Small intestine (tissue), 7 donors: ENCODE results near the gene SHISA6. TPM values are rescaled to one million over a fixed set of nuclear protein-coding genes. Genes with fewer than 3 reads are reported as not detected.

ENCODE experiments used
- DNase-seq, 2 donors: peaks; one replicate each; pipeline versions ENCODE4 v3.0.0 to v3.0.0-alpha.2; 2013
- FAIRE-seq: peaks from 2 replicates; lab custom pipeline; 2012; peaks lifted over from hg19 to GRCh38; lab: Jason Lieb, UNC
- H3K27ac ChIP-seq, 3 donors: one replicate each; pipeline ENCODE4 v1.5.1; 2013; ENCODE audit warnings: low read length in 2 of 3, mild to moderate bottlenecking in 2 of 3, control low read depth in 1 of 3, inconsistent platforms in 1 of 3, low read depth in 1 of 3, moderate library complexity in 1 of 3
- H3K27me3 ChIP-seq, 3 donors: one replicate each; pipeline ENCODE4 v1.6.1; 2013; ENCODE audit warnings: low read length in 3 of 3, inconsistent platforms in 1 of 3; ENCODE audit not compliant: control insufficient read depth in 3 of 3, insufficient read depth in 3 of 3
- H3K36me3 ChIP-seq, 3 donors: one replicate each; pipeline ENCODE4 v1.6.1; 2013; ENCODE audit warnings: low read length in 3 of 3, inconsistent platforms in 1 of 3, low read depth in 1 of 3, mild to moderate bottlenecking in 1 of 3, moderate library complexity in 1 of 3; ENCODE audit not compliant: control insufficient read depth in 3 of 3, insufficient read depth in 2 of 3
- H3K4me1 ChIP-seq, 3 donors: one replicate each; pipeline ENCODE4 v1.6.1; 2013; ENCODE audit warnings: low read length in 2 of 3, inconsistent platforms in 1 of 3, low read depth in 1 of 3, mild to moderate bottlenecking in 1 of 3, moderate library complexity in 1 of 3; ENCODE audit not compliant: control insufficient read depth in 3 of 3, insufficient read depth in 2 of 3
- H3K4me3 ChIP-seq, 3 donors: one replicate each; pipeline ENCODE4 v1.5.1; 2013; ENCODE audit warnings: low read length in 3 of 3, control low read depth in 1 of 3, inconsistent platforms in 1 of 3, low read depth in 1 of 3, mild to moderate bottlenecking in 1 of 3, moderate library complexity in 1 of 3
- H3K9me3 ChIP-seq, 2 donors: one replicate each; pipeline ENCODE4 v1.6.1; 2013; ENCODE audit warnings: low read depth in 1 of 2, low read length in 1 of 2; ENCODE audit not compliant: control insufficient read depth in 2 of 2, insufficient read depth in 1 of 2
- WGBS, 3 donors: extraction: QIAGEN DNeasy Blood & Tissue Kit; methylation state at CpG; one replicate each; pipeline ENCODE4 v1.1.7; 2013; 5-methylcytosine and 5-hydroxymethylcytosine counted together
- polyA plus RNA-seq, 4 donors: library from polyadenylated mRNA; stranded (reverse) in 3 of 4; unstranded in 1 of 4; fragments of 200-250 nt in 3 of 4; fragments of 120-200 nt in 1 of 4; gene quantifications; one replicate each; pipeline versions ENCODE4 v1.2.1 to v1.2.3, GENCODE V29; 2013
- donor health status: healthy with polysubstance abuse.
- donor health status: control.
- donor health status: control.
- donor health status: Bipolar disorder and iron deficiency.
- donor health status: healthy.

SHISA6 gene
- polyA plus RNA-seq, 4 donors = 0.04 to 0.24 TPM; not detected in 2

DNA sequence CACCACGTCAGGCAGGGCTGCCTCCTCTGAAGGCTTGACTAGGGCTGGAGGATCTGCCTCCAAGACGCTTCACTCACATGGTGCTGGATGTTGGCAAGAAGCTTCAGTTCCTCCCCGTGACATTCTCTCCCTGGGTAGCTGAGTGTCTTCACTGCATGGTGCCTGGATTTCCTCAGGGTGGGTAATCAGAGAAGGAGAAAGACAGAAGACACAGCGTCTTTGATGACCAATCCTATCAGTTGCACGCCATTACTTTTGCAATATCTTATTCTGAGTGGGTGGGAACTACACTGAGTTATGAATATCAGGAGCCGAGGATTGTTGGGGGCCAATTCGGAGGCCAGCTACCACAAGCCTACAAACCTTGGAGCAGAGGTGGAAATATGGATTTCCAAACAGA, 139.7 kb downstream of the SHISA6 start:
- Histone ChIP-seq H3K27ac (no peak overlapping the region), H3K4me3 (no peak overlapping the region), H3K36me3 (no peaks in the 10 kb centered on the region), H3K27me3 (no peaks in the 10 kb centered on the region), H3K9me3 (no peaks in the 10 kb centered on the region), H3K4me1 (no peaks in the 10 kb centered on the region)
- WGBS, 3 donors = 71 to 81% (median 71%) methylated on average over 7 of the region's 7 CpGs
- FAIRE-seq (no peak), DNase-seq (no peak)

DNA sequence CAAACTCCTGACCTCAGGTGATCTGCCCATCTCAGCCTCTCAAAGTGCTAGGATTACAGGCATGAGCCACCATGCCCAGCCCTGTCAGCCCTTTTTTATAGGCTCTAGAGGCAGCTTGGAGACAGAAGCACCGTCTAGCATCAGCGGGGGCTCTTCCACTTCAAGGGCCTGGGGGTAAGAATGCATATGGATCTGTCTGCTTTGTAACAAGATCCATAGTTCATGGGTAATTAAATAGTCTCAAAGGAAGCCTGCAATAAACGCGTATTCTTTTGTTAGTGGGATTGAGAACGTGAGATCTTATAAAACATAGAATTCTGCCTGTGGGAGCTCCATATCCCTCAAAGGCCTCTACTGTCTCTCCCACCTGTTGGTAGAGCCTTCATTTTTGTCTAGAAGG, 142.1 kb downstream of the SHISA6 start:
- Histone ChIP-seq H3K4me3 (no peak overlapping the region), H3K9me3 (no peaks in the 10 kb centered on the region), H3K36me3 (no peaks in the 10 kb centered on the region), H3K27ac (no peak overlapping the region), H3K4me1 (no peaks in the 10 kb centered on the region), H3K27me3 (no peaks in the 10 kb centered on the region)
- FAIRE-seq (no peak), DNase-seq (no peak)
- WGBS, 3 donors = 80 to 86% (median 85%) methylated on average over 5 of the region's 5 CpGs

DNA sequence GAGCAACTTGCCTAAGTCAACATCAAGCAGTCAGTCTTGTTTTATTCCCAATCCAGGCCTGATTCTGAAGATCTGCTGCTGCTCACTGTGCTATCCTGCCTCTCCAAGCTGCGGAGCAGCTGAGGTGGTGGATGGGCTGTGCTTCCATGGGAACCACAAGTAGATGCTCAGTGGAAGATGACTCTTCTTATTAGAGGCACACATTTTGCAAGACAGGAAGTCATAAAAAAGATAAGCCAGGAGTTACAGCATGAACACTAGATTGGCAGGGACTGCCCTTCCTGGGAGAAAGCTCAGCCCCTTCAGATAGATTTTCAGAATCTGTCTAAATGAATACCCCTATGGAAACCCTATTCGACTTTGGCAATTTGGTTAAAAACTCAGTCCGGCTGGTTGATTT, 143.1 kb downstream of the SHISA6 start:
- DNase-seq = no peak
- WGBS, 3 donors = 79 to 88% (median 79%) methylated on average over 3 of the region's 3 CpGs
- Histone ChIP-seq H3K4me1 (no peaks in the 10 kb centered on the region), H3K27ac (no peak overlapping the region), H3K9me3 (no peaks in the 10 kb centered on the region), H3K27me3 (no peaks in the 10 kb centered on the region), H3K4me3 (no peak overlapping the region), H3K36me3 (no peaks in the 10 kb centered on the region)
- FAIRE-seq = no peak

DNA sequence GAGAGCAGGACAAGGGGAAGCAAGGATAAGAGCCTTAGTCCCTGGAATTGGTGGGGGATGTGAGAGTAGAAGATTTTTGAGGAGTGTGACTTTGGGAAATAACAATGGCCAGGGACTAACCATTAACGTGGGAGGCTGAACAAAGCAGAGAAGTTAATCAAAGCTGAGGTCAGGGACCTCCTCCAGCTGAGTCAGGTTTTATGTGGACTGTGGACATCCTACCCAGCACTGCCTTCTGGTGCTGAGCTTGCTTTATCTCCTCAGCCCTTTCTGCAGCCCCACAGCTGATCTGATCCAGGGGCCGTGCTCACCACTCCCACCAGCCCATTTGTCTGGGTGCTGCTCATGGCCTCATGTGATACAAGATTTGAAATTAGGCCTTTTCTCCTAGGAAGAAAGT, 146.6 kb downstream of the SHISA6 start:
- Histone ChIP-seq H3K36me3 (no peaks in the 10 kb centered on the region), H3K27me3 (no peaks in the 10 kb centered on the region), H3K4me1 (no peaks in the 10 kb centered on the region), H3K9me3 (no peaks in the 10 kb centered on the region), H3K4me3 (no peak overlapping the region), H3K27ac (no peak overlapping the region)
- no peak for FAIRE-seq
- 17 to 39% (median 18%) methylated on average over 2 of the region's 2 CpGs for WGBS, 3 donors
- DNase-seq = peak in 1 of 2 donors; percentile 6

DNA sequence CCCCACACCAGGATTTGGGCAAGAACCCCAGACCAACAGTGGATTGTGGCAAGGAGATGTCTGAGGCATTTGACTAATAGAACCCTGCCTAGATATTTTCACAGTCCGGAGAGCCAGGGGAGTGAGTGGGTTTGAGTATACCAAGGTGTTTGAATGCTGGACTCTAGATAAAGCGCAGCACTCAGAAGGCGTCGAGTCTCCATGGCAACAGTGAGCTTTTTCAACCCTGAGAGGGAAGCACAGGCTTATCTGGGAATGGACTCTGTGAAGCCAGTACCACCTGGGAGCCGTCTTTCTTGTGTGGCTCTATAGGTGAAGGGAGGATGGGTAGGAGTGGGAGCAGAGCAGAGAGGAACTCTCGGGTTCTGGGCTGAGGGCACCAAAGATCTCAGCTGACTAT, 147.0 kb downstream of the SHISA6 start:
- no peaks in the 10 kb centered on the region for H3K9me3 ChIP-seq
- no peak overlapping the region for H3K4me3 ChIP-seq
- peak in 1 of 2 donors; percentile 11 for DNase-seq
- no peaks in the 10 kb centered on the region for H3K36me3 ChIP-seq
- WGBS, 3 donors = 19 to 40% (median 29%) methylated on average over 6 of the region's 6 CpGs
- H3K27me3 ChIP-seq = no peaks in the 10 kb centered on the region
- H3K4me1 ChIP-seq = no peaks in the 10 kb centered on the region
- no peak for FAIRE-seq
- no peak overlapping the region for H3K27ac ChIP-seq

DNA sequence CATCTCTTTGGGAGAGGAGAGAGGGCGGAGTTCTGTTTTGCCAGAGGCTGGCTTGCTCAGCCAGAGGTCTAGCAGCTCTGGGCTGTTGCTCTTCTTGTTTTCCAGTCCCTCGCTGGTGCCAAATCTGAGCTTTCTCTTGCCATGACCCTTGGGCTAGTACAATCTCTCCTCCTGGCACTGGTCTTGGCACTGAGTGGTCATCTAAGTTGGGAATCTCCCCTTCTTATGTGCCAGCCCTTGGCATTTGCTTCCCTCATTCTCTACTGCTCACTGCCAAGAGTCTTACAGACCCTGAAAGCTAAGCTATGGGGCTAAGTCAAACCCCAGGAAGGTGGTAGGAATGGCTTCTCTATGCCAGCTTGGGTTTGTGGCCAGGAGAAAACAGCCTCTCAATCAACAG, 148.6 kb downstream of the SHISA6 start:
- Histone ChIP-seq H3K4me3 (no peak overlapping the region), H3K36me3 (no peaks in the 10 kb centered on the region), H3K27ac (no peak overlapping the region), H3K27me3 (no peaks in the 10 kb centered on the region), H3K4me1 (no peaks in the 10 kb centered on the region), H3K9me3 (no peaks in the 10 kb centered on the region)
- FAIRE-seq (no peak), DNase-seq (no peak)
- 71 to 82% (median 78%) methylated on average over 2 of the region's 2 CpGs for WGBS, 3 donors

DNA sequence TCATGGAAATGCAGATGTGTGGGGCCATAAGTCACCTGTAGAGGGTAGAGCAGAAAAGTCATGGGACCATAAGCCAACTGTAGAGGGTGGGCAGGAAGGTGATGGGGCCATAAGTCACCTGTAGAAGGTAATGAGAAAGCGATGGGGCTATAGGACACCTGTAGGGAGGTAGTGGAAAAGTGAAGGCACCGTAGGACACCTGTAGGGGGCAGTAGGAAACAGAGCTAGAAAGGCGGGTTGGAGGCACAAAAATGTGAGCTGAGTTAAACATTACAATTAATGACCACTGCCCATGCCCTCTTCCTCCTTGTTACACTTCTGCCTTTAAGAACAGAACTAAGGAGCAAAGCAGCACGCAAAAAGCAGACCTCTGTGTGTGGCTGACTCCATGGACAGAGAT, 150.1 kb downstream of the SHISA6 start:
- peak in 1 of 2 donors; percentile 5 for DNase-seq
- no peak for FAIRE-seq
- 34 to 49% (median 36%) methylated on average over 4 of the region's 4 CpGs for whole genome bisulfite sequencing, 3 donors
- Histone ChIP-seq H3K27ac (no peak overlapping the region), H3K4me1 (no peaks in the 10 kb centered on the region), H3K9me3 (no peaks in the 10 kb centered on the region), H3K36me3 (no peaks in the 10 kb centered on the region), H3K4me3 (no peak overlapping the region), H3K27me3 (no peaks in the 10 kb centered on the region)

DNA sequence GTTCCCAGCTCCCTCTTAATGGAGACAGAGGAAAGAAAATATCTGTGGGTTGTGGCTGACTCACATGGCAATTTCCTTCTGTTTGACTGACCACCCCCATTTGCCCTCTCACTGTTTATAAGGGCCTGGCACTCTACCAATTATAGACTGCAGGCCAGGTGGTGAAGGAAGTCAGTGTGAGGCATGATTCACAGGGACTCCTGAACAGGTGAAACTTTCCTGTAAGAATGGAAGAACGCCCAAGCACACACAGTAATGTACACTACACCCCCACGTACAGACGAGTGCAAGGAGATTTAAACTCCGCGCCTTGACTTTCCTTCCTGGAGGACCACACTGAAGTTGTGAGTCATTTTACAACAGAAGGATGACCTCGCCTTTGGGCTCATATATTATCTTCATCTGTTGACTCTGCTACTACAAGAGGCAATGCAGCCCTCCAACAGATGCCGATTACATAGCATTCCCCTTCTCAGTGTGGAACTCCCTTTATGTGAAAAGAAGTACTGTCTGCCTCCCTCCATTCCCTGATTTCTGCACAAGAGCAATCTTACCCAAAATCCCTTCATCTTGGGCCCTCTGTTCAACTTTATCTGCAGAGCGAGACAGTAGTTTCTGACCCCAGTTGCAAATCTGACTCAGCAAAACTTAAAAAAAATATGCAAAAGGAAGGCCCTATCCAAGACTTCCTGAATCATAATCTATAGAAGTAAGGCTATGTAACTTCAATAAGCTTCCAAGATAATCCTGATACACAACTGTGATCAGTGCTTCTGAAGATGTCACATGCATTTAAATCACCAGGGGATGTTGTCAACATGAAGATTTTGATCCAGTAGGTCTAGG, 163.6 kb downstream of the SHISA6 start:
- no peak overlapping the region for H3K27ac ChIP-seq
- H3K9me3 ChIP-seq = peaks cover 0 to 4% of the 10 kb centered on the region in 2 donors
- DNase-seq = no peak
- WGBS, 3 donors = 49 to 68% (median 54%) methylated on average over 8 of the region's 8 CpGs
- FAIRE-seq = no peak
- no peaks in the 10 kb centered on the region for H3K36me3 ChIP-seq
- no peaks in the 10 kb centered on the region for H3K4me1 ChIP-seq
- no peaks in the 10 kb centered on the region for H3K27me3 ChIP-seq
- H3K4me3 ChIP-seq = no peak overlapping the region

DNA sequence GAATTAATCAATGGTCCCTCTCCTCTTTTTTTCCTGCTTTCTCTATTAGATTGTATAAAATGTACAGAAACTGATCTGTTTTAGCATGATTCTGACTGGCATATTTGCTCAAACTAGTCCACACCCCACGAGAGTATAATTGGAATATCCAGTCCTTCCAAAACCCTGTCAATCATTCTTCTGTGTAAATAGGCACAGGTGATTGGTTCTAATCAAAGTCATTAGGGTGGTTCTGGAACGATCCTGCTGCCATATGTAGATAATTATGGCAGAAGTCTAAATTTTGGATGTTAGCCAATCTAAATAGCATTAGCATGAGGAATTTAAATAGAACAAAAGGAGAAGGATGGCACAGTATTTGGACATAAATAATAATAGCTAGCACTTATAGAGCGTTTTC, 165.7 kb downstream of the SHISA6 start:
- H3K27ac ChIP-seq = no peak overlapping the region
- DNase-seq = no peak
- no peaks in the 10 kb centered on the region for H3K27me3 ChIP-seq
- no peaks in the 10 kb centered on the region for H3K36me3 ChIP-seq
- no peak for FAIRE-seq
- no peaks in the 10 kb centered on the region for H3K4me1 ChIP-seq
- H3K4me3 ChIP-seq = no peak overlapping the region
- peaks cover 0 to 4% of the 10 kb centered on the region in 2 donors for H3K9me3 ChIP-seq
- WGBS, 3 donors = 26 to 42% (median 27%) methylated on average over 3 of the region's 3 CpGs
